Caco-2 (cell line): ENCODE data around the gene TBC1D10B. TPM values are rescaled to one million over a fixed set of nuclear protein-coding genes. Genes with fewer than 3 reads are reported as not detected.
A peak's percentile ranks its signal among the peaks of the same experiment; 100 is the strongest.

Source experiments
- BruUV-seq: library from RNA; stranded (reverse); fragments of 400-500 nt; replicated peaks from 2 replicates; lab custom pipeline; 2021; lab: Mats Ljungman, UMichigan
- CTCF ChIA-PET: fragments of 300-600 bp; sonication (Branson Sonifier 250); formaldehyde crosslinking; loops from one replicate; lab custom pipeline; 2022; ENCODE audit warnings: antibody characterized with exemption; lab: Charles Lee
- POLR2A ChIA-PET: fragments of 300-600 bp; sonication (Branson Sonifier 250); formaldehyde crosslinking; loops from one replicate; lab custom pipeline; 2022; ENCODE audit warnings: antibody characterized with exemption; lab: Charles Lee
- DNase-seq, 2 experiments: peaks; one replicate each; pipeline versions ENCODE4 v3.0.0 to v3.0.0-alpha.2; 2020 to 2022
- H3K27me3 ChIP-seq: replicated peaks from 2 replicates; pipeline ENCODE4 v1.6.0; 2011; ENCODE audit warnings: low read length; ENCODE audit not compliant: control insufficient read depth, insufficient read depth
- H3K36me3 ChIP-seq: 2 replicates; pipeline ENCODE4 v1.5.1; 2011; ENCODE audit warnings: low read length; ENCODE audit not compliant: control insufficient read depth, insufficient read depth
- H3K4me1 ChIP-seq: fragments of 250-450 bp; sonication (Bioruptor Pico); 2 replicates; pipeline ENCODE4 v1.5.1; 2020; ENCODE audit warnings: mild to moderate bottlenecking
- H3K4me3 ChIP-seq: 2 replicates; pipeline ENCODE4 v1.5.1; 2011; ENCODE audit warnings: low read depth, mild to moderate bottlenecking, control low read depth, low read length
- H3K9me3 ChIP-seq: fragments of 250-450 bp; sonication (Bioruptor Pico); 2 replicates; pipeline ENCODE4 v1.5.1; 2020; ENCODE audit warnings: mild to moderate bottlenecking, moderate library complexity
- H3K27ac Mint-ChIP-seq: one replicate; pipeline ENCODE4 v1.8.0; 2022; ENCODE audit warnings: mixed read lengths; ENCODE audit not compliant: unreplicated experiment
- H3K27me3 Mint-ChIP-seq: one replicate; pipeline ENCODE4 v1.8.0; 2022; ENCODE audit warnings: mixed read lengths; ENCODE audit not compliant: insufficient read depth, unreplicated experiment
- H3K36me3 Mint-ChIP-seq: one replicate; pipeline ENCODE4 v1.8.0; 2022; ENCODE audit warnings: mild to moderate bottlenecking, mixed read lengths; ENCODE audit not compliant: insufficient read depth, unreplicated experiment
- H3K4me1 Mint-ChIP-seq: one replicate; pipeline ENCODE4 v1.8.0; 2022; ENCODE audit warnings: low read depth, mixed read lengths; ENCODE audit not compliant: unreplicated experiment
- H3K4me3 Mint-ChIP-seq: one replicate; pipeline ENCODE4 v1.8.0; 2022; ENCODE audit warnings: mild to moderate bottlenecking, moderate library complexity, mixed read lengths; ENCODE audit not compliant: unreplicated experiment
- H3K9me3 Mint-ChIP-seq: one replicate; pipeline ENCODE4 v1.8.0; 2022; ENCODE audit warnings: mixed read lengths; ENCODE audit not compliant: unreplicated experiment
- CTCF ChIP-seq, 2 experiments: fragments of 200-600 bp in 1 of 2; IDR thresholded peaks; 1 replicate in 1 of 2; 2 replicates in 1 of 2; pipeline versions ENCODE4 v1.5.1 to v1.8.0; 2011 to 2022; ENCODE audit warnings: antibody characterized with exemption in 1 of 2, control low read depth in 1 of 2, inconsistent platforms in 1 of 2, low read depth in 1 of 2, low read length in 1 of 2, mild to moderate bottlenecking in 1 of 2, moderate library complexity in 1 of 2; ENCODE audit not compliant: insufficient read depth in 1 of 2, severe bottlenecking in 1 of 2, unreplicated experiment in 1 of 2
- intact Hi-C: fragments of 100-400 bp; cut with micrococcal nuclease; formaldehyde crosslinking; loops from one replicate; pipeline ENCODE4 v1.10.0; 2022; ENCODE audit not compliant: unreplicated experiment
- total RNA-seq: library from RNA; stranded (reverse); gene quantifications from 2 replicates; pipeline ENCODE4 v1.2.3, GENCODE V29; 2022

Gene TBC1D10B
- total RNA-seq, 1 experiment from 2014 or later, result 36.9 TPM

GRCh38 chr16:30399435-30400186 is 29.3 kb upstream of the TBC1D10B start:
- H3K36me3 ChIP-seq, result no peaks in the 10 kb centered on the region
- no peaks in the 10 kb centered on the region for H3K9me3 Mint-ChIP-seq
- no peak for DNase-seq
- intact Hi-C loops, result loop anchor here (10.0 kb wide), 1 partner anchor 335 kb away; the partner anchor contains the start of gene ALDOA
- H3K27me3 Mint-ChIP-seq, result no peaks in the 10 kb centered on the region
- ChIA-PET CTCF (no interaction called here), POLR2A (no interaction called here)
- H3K4me3 ChIP-seq, result peak overlapping the region; percentile 38
- no peaks in the 10 kb centered on the region for H3K27me3 ChIP-seq
- no peak for TF ChIP-seq CTCF (IDR thresholded peaks at IDR 0.05; ENCODE audit: insufficient read depth in 1 of 2, low read depth in 1 of 2, low read length in 1 of 2, severe bottlenecking in 1 of 2, unreplicated experiment in 1 of 2)
- H3K4me1 Mint-ChIP-seq, result peaks cover 29% of the 10 kb centered on the region
- peaks cover 18% of the 10 kb centered on the region for H3K4me1 ChIP-seq
- H3K27ac Mint-ChIP-seq, result peak overlapping the region; percentile 69
- H3K4me3 Mint-ChIP-seq, result peak overlapping the region; percentile 60
- BruUV-seq, result no TSS peak
- H3K36me3 Mint-ChIP-seq, result peaks cover 14% of the 10 kb centered on the region
- H3K9me3 ChIP-seq, result no peaks in the 10 kb centered on the region

- POLR2A ChIA-PET, result no interaction called here
- Histone ChIP-seq H3K4me3 (no peak overlapping the region), H3K9me3 (no peaks in the 10 kb centered on the region), H3K36me3 (no peaks in the 10 kb centered on the region), H3K4me1 (peaks cover 18% of the 10 kb centered on the region), H3K27me3 (no peaks in the 10 kb centered on the region)
- CTCF ChIA-PET, result no interaction called here
- no peak overlapping the region for H3K4me3 Mint-ChIP-seq
- H3K27me3 Mint-ChIP-seq, result no peaks in the 10 kb centered on the region
- no peak for DNase-seq
- intact Hi-C loops, result no loop called here
- peaks cover 33% of the 10 kb centered on the region for H3K4me1 Mint-ChIP-seq
- peaks cover 14% of the 10 kb centered on the region for H3K36me3 Mint-ChIP-seq
- no peak overlapping the region for H3K27ac Mint-ChIP-seq
- H3K9me3 Mint-ChIP-seq, result no peaks in the 10 kb centered on the region
- no peak for TF ChIP-seq CTCF (IDR thresholded peaks at IDR 0.05; ENCODE audit: insufficient read depth in 1 of 2, low read depth in 1 of 2, low read length in 1 of 2, severe bottlenecking in 1 of 2, unreplicated experiment in 1 of 2)
- BruUV-seq, result no TSS peak
Observed at GRCh38 chr16:30398661-30399434, 28.6 kb upstream of the TBC1D10B start.

GRCh38 chr16:30397776-30398660 is 27.7 kb upstream of the TBC1D10B start:
- peaks cover 29% of the 10 kb centered on the region for H3K4me1 Mint-ChIP-seq
- CTCF ChIA-PET, result no interaction called here
- no peak overlapping the region for H3K4me3 Mint-ChIP-seq
- intact Hi-C loops, result no loop called here
- no peak overlapping the region for H3K27ac Mint-ChIP-seq
- H3K36me3 Mint-ChIP-seq, result peaks cover 14% of the 10 kb centered on the region
- Histone ChIP-seq H3K9me3 (no peaks in the 10 kb centered on the region), H3K4me1 (peaks cover 18% of the 10 kb centered on the region), H3K36me3 (no peaks in the 10 kb centered on the region), H3K27me3 (no peaks in the 10 kb centered on the region), H3K4me3 (no peak overlapping the region)
- H3K27me3 Mint-ChIP-seq, result no peaks in the 10 kb centered on the region
- TF ChIP-seq CTCF (IDR thresholded peaks at IDR 0.05; ENCODE audit: insufficient read depth in 1 of 2, low read depth in 1 of 2, low read length in 1 of 2, severe bottlenecking in 1 of 2, unreplicated experiment in 1 of 2), result no peak
- no peak for DNase-seq
- no peaks in the 10 kb centered on the region for H3K9me3 Mint-ChIP-seq
- POLR2A ChIA-PET, result no interaction called here
- BruUV-seq, result no TSS peak
